Esophagus squamous epithelium (tissue), 4 donors: Measurements from ENCODE around the gene ATF7IP2.

Experiments
- POLR2A ChIP-seq, 4 donors: fragments of 450-650 bp; IDR thresholded peaks; one replicate each; pipeline ENCODE4 v1.6.1; 2017; ENCODE audit warnings: antibody characterized with exemption in 4 of 4, mild to moderate bottlenecking in 4 of 4, moderate library complexity in 3 of 4
- TF ChIP-seq, protein P1 (sequence below), 6 experiments: fragments of 450-650 bp in 4 of 6; fragments of 200-600 bp in 2 of 6; sonication (generic) in 2 of 6; IDR thresholded peaks; one replicate each; pipeline ENCODE4 v1.5.1; 2016 to 2019; ENCODE audit warnings: antibody characterized with exemption in 6 of 6, mild to moderate bottlenecking in 4 of 6, moderate library complexity in 4 of 6

DNA sequence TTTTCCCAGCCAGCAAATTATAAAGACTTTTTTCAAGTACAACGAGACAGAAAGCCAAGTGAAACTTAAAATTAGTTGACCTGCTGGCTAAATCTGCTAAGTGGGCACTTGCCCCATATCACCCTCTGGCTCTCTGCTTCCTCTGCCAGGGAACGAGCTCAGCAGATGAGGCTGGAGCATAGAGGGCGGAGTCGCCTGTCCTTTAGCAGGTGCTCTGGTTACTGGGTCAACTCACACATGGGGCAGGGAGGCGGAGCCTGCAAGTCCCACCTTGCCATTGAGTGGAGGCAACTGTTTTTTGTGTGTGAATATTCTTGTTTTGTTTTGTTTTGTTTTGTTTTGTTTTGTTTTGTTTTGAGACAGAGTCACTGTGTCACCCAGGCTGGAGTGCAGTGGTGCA lies 132.0 kb downstream of the ATF7IP2 start:
- TF ChIP-seq, protein P1, sequence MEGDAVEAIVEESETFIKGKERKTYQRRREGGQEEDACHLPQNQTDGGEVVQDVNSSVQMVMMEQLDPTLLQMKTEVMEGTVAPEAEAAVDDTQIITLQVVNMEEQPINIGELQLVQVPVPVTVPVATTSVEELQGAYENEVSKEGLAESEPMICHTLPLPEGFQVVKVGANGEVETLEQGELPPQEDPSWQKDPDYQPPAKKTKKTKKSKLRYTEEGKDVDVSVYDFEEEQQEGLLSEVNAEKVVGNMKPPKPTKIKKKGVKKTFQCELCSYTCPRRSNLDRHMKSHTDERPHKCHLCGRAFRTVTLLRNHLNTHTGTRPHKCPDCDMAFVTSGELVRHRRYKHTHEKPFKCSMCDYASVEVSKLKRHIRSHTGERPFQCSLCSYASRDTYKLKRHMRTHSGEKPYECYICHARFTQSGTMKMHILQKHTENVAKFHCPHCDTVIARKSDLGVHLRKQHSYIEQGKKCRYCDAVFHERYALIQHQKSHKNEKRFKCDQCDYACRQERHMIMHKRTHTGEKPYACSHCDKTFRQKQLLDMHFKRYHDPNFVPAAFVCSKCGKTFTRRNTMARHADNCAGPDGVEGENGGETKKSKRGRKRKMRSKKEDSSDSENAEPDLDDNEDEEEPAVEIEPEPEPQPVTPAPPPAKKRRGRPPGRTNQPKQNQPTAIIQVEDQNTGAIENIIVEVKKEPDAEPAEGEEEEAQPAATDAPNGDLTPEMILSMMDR (IDR thresholded peaks at IDR 0.05), result no peak
- TF ChIP-seq POLR2A (IDR thresholded peaks at IDR 0.05), result no peak
